Measurements from ENCODE around the gene MUC5AC.
"Not testable (repeated sequence)": the region's sequence is repeated elsewhere in the genome, so short reads cannot be mapped to it uniquely, and the experiment has no call there.

MUC5AC gene

DNA sequence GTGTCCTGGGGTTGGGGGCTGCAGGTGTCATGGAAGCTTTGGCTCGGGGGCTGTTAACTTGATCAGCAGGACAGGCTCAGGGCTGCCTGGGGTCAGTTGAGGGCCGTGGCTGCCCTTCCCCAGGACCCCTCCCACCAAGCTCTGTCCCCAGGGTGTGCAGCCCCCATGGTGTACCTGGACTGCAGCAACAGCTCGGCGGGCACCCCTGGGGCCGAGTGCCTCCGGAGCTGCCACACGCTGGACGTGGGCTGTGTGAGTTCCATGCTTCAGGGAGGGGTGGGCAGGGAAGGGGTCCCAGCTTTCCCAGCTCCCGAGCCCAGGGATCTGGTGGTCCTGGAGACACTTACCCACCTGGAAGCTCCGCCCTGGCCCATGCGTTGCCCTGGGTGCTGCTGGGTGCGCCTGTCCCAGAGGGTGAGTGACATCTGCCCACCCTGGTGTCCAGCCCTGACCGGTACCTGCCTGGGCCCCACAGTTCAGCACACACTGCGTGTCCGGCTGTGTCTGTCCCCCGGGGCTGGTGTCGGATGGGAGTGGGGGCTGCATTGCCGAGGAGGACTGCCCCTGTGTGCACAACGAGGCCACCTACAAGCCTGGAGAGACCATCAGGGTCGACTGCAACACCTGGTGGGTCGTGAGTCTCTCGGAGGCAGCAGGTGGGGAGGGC lies 76.4 kb downstream of the MUC5AC start:
- Mint-ChIP-seq H3K27me3 (ENCODE audit: low read depth) (no peaks in the 10 kb centered on the region), H3K36me3 (ENCODE audit: low read depth) (no peaks in the 10 kb centered on the region), H3K4me3 (no peak overlapping the region), H3K4me1 (ENCODE audit: low read depth) (no peaks in the 10 kb centered on the region), H3K27ac (no peak overlapping the region), H3K9me3 (no peaks in the 10 kb centered on the region)

DNA sequence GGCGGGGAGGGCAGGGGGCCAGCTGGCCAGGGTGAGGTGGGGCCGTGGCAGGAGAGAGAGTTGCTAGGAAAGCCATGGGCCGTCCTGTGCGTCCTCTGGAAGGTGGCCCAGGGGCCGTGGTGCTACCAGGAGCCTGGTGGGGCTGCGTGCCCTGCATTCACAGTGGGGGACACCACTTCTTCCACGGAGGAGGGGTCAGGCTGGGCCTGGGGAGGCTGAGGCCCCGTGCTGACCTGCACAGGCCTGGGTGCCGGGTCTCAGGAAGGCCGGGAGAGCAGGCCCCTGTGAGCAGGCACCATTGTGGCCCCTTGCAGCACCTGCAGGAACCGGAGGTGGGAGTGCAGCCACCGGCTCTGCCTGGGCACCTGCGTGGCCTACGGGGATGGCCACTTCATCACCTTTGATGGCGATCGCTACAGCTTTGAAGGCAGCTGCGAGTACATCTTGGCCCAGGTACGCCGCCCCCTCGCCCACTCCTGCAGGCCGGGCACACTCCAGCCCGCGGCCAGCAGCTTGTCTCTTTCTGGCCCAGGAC lies 77.1 kb downstream of the MUC5AC start:
- no peaks in the 10 kb centered on the region for H3K36me3 Mint-ChIP-seq (ENCODE audit: low read depth)
- no peaks in the 10 kb centered on the region for H3K4me1 Mint-ChIP-seq (ENCODE audit: low read depth)
- H3K27ac Mint-ChIP-seq: no peak overlapping the region
- no peaks in the 10 kb centered on the region for H3K27me3 Mint-ChIP-seq (ENCODE audit: low read depth)
- no peak overlapping the region for H3K4me3 Mint-ChIP-seq
- H3K9me3 Mint-ChIP-seq: no peaks in the 10 kb centered on the region

DNA sequence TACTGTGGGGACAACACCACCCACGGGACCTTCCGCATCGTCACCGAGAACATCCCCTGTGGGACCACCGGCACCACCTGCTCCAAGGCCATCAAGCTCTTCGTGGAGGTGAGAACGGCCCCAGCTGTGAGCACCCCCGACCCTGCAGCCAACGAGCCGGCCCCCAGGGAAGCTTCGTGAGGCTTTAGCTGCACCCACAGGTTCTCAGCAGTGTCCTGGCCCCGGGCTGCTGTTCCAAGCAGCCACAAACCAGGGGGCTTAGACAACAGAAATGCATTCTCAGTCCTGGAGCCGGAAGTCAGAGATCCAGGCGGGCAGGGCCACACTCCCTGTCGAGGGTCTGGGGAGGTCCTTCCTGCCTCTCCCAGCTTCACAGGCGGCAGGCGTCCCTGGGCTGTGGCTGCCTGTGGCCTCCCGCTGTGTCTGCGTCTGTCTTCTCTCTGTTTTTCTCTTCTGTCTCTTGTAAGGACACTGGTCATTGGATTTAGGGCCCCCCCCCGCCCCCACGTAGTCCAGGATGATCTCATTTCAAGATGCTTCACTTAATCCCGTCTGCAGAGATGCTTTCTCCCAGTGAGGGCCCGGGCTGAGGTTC lies 77.7 kb downstream of the MUC5AC start:
- H3K36me3 Mint-ChIP-seq (ENCODE audit: low read depth): no peaks in the 10 kb centered on the region
- H3K9me3 Mint-ChIP-seq: no peaks in the 10 kb centered on the region
- H3K4me3 Mint-ChIP-seq: no peak overlapping the region
- H3K27me3 Mint-ChIP-seq (ENCODE audit: low read depth): no peaks in the 10 kb centered on the region
- no peaks in the 10 kb centered on the region for H3K4me1 Mint-ChIP-seq (ENCODE audit: low read depth)
- no peak overlapping the region for H3K27ac Mint-ChIP-seq

DNA sequence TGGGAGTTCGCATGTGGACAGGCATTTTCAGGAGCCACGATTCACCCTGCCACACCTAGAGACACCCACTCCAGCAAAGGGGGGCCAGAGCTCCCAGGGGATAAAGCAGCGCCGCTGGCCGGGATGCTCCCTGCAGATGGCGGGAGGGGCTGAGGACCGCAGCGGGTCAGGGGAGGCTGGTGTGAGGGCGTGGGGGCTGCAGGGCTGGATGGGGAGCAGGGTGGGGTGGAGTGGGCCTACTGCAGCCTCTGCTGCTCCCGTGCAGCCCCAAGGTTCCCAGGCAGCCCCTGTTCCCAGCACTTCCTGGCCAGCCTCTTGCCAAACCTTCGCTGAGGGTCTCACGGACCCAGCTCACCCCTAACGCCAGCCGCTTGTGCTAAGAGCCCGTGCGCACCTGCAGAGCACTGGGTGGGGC lies 78.2 kb downstream of the MUC5AC start:
- H3K4me3 Mint-ChIP-seq: no peak overlapping the region
- H3K9me3 Mint-ChIP-seq: no peaks in the 10 kb centered on the region
- no peak overlapping the region for H3K27ac Mint-ChIP-seq
- H3K27me3 Mint-ChIP-seq (ENCODE audit: low read depth): no peaks in the 10 kb centered on the region
- H3K4me1 Mint-ChIP-seq (ENCODE audit: low read depth): no peaks in the 10 kb centered on the region
- H3K36me3 Mint-ChIP-seq (ENCODE audit: low read depth): no peaks in the 10 kb centered on the region

DNA sequence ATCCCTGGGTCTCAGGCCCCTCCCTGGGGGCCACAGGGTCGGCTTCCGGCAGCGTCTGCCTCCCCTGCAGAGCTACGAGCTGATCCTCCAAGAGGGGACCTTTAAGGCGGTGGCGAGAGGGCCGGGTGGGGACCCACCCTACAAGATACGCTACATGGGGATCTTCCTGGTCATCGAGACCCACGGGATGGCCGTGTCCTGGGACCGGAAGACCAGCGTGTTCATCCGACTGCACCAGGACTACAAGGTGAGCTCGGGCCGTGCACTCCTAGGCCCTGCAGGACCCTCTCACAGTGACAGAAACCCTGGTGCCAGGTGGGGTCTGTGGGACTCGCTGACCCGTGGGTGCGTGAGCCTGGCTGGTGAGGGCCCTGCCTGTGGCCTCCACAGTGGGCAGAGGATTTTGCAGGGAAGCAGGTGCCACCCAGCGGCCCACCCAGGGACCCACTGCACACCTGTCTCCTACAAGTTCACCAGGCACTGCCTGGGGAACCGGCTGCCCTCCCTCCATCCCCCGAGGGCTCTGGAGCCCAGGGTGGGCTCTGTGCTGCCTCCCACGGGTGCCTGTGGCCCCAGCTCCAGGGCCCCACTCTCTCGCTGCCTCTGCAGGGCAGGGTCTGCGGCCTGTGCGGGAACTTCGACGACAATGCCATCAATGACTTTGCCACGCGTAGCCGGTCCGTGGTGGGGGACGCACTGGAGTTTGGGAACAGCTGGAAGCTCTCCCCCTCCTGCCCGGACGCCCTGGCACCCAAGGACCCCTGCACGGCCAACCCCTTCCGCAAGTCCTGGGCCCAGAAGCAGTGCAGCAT lies 78.8 kb downstream of the MUC5AC start:
- H3K4me3 Mint-ChIP-seq: no peak overlapping the region
- H3K9me3 Mint-ChIP-seq: no peaks in the 10 kb centered on the region
- H3K27ac Mint-ChIP-seq: no peak overlapping the region
- no peaks in the 10 kb centered on the region for H3K36me3 Mint-ChIP-seq (ENCODE audit: low read depth)
- H3K4me1 Mint-ChIP-seq (ENCODE audit: low read depth): no peaks in the 10 kb centered on the region
- no peaks in the 10 kb centered on the region for H3K27me3 Mint-ChIP-seq (ENCODE audit: low read depth)

DNA sequence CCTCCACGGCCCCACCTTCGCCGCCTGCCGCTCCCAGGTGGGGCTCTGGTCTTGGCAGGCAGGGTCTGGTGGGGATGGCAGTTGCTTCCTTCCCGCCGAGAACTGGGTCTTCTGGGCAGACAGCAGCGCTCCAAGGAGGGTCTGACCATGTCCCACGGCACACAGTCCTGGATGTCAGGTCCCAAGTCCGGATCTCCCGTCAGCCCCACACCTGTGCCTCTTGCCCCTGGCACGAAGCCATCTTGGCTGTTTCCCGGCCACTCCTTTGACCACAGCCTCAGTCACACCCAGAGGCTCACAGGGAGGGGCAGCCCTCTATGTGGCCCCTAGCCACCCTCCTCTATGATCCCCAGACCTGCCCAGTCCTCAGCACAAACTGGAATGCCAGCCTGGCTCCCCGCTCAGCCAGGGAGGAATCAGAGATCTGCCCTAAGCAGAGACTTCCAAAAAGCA lies 79.4 kb downstream of the MUC5AC start:
- Mint-ChIP-seq H3K9me3 (no peaks in the 10 kb centered on the region), H3K4me1 (ENCODE audit: low read depth) (no peaks in the 10 kb centered on the region), H3K4me3 (no peak overlapping the region), H3K27me3 (ENCODE audit: low read depth) (no peaks in the 10 kb centered on the region), H3K27ac (no peak overlapping the region), H3K36me3 (ENCODE audit: low read depth) (no peaks in the 10 kb centered on the region)

DNA sequence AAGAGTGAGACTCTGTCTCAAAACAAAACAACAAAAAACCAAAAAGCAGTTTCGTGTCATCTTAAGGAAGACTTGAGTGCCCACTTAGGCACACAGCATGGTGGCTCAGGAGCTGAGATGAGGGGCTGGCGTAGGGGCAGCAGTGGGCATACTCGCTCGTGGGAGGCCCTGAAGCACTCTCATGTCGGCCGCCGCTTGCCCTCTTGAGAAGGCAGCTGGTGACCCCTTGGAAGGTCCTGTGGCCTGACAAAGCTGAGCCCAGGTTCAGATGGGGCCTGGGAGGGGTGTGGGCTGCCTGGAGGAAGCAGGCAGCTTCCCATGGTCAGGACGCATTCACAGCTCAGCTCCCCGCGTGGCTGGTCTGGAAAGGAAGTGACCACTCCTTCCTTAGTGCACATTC lies 80.1 kb downstream of the MUC5AC start:
- Mint-ChIP-seq H3K4me3 (no peak overlapping the region), H3K36me3 (ENCODE audit: low read depth) (no peaks in the 10 kb centered on the region), H3K27me3 (ENCODE audit: low read depth) (no peaks in the 10 kb centered on the region), H3K9me3 (peaks cover 6% of the 10 kb centered on the region), H3K4me1 (ENCODE audit: low read depth) (no peaks in the 10 kb centered on the region), H3K27ac (no peak overlapping the region)

DNA sequence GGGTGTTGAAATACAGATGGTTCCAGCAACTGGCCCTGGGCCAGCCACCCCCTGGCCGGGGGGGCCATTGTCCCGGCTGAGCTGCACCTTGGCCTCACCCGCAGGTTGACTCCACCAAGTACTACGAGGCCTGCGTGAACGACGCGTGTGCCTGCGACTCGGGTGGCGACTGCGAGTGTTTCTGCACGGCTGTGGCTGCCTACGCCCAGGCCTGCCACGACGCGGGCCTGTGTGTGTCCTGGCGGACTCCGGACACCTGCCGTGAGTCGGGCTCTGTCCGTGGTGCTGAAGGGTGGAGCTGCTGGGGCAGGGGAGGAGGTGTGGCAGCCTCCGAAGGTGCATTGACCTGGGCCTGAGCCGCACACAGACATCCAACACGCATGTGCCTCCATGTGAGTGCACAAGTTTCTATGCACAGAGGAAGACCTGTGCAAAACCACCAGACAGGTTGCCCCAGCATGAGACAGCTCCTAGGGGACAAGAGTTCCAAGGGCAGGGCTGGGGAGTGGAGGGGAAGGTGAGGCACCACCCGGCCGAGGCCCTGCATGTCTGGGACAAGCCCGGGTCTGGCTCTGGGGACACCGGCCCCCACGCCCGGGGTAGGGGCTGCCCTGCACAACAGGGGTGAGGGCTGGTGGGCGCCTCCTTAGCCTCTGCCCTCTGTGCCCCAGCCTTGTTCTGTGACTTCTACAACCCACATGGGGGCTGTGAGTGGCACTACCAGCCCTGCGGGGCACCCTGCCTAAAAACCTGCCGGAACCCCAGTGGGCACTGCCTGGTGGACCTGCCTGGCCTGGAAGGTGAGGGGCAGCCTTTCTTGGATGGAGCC lies 81.2 kb downstream of the MUC5AC start:
- H3K27ac Mint-ChIP-seq: no peak overlapping the region
- no peak overlapping the region for H3K4me3 Mint-ChIP-seq
- H3K4me1 Mint-ChIP-seq (ENCODE audit: low read depth): no peaks in the 10 kb centered on the region
- no peaks in the 10 kb centered on the region for H3K27me3 Mint-ChIP-seq (ENCODE audit: low read depth)
- no peaks in the 10 kb centered on the region for H3K36me3 Mint-ChIP-seq (ENCODE audit: low read depth)
- peaks cover 6% of the 10 kb centered on the region for H3K9me3 Mint-ChIP-seq

DNA sequence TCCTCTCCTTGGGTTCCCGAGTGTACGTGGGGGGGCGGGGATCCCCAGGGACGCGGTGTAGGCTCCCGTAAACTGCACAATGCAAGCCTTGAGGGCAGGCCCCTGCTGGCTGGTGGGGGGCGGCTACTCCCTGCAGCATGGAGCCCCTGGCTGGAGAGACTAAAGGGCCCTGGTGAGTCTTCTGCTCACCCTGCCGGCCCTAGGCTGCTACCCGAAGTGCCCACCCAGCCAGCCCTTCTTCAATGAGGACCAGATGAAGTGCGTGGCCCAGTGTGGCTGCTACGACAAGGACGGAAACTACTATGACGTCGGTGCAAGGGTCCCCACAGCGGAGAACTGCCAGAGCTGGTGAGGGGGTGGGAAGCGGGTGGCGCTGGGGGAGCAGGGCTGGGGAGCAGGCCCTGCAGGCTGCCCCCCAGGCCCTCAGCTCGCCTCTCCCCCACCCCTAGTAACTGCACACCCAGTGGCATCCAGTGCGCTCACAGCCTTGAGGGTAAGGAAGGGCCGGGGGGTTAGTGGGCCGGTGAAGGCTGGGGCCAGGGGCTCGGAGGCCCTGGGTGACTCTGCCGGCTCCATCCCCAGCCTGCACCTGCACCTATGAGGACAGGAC lies 81.9 kb downstream of the MUC5AC start:
- no peaks in the 10 kb centered on the region for H3K4me1 Mint-ChIP-seq (ENCODE audit: low read depth)
- no peaks in the 10 kb centered on the region for H3K27me3 Mint-ChIP-seq (ENCODE audit: low read depth)
- no peak overlapping the region for H3K4me3 Mint-ChIP-seq
- peaks cover 6% of the 10 kb centered on the region for H3K9me3 Mint-ChIP-seq
- no peaks in the 10 kb centered on the region for H3K36me3 Mint-ChIP-seq (ENCODE audit: low read depth)
- H3K27ac Mint-ChIP-seq: no peak overlapping the region

DNA sequence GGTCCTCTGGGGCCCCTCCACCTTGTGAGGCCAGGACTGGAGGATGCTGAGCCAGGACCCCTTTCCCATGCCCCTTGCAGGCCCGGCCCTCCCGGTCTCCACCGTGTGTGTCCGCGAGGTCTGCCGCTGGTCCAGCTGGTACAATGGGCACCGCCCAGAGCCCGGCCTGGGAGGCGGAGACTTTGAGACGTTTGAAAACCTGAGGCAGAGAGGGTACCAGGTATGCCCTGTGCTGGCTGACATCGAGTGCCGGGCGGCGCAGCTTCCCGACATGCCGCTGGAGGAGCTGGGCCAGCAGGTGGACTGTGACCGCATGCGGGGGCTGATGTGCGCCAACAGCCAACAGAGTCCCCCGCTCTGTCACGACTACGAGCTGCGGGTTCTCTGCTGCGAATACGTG lies 83.0 kb downstream of the MUC5AC start:
- no peaks in the 10 kb centered on the region for H3K27me3 Mint-ChIP-seq (ENCODE audit: low read depth)
- H3K27ac Mint-ChIP-seq: no peak overlapping the region
- no peaks in the 10 kb centered on the region for H3K36me3 Mint-ChIP-seq (ENCODE audit: low read depth)
- no peaks in the 10 kb centered on the region for H3K4me1 Mint-ChIP-seq (ENCODE audit: low read depth)
- H3K9me3 Mint-ChIP-seq: peaks cover 6% of the 10 kb centered on the region
- H3K4me3 Mint-ChIP-seq: no peak overlapping the region

DNA sequence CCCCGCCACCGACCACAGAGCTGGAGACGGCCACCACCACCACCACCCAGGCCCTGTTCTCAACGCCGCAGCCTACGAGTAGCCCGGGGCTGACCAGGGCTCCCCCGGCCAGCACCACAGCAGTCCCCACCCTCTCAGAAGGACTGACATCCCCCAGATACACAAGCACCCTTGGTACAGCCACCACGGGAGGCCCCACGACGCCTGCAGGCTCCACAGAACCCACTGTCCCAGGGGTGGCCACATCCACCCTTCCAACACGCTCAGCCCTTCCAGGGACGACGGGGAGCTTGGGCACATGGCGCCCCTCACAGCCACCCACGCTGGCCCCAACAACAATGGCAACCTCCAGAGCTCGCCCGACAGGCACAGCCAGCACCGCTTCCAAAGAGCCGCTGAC lies 84.0 kb downstream of the MUC5AC start:
- Mint-ChIP-seq H3K36me3 (ENCODE audit: low read depth) (no peaks in the 10 kb centered on the region), H3K27me3 (ENCODE audit: low read depth) (no peaks in the 10 kb centered on the region), H3K9me3 (peaks cover 9% of the 10 kb centered on the region), H3K27ac (no peak overlapping the region), H3K4me3 (no peak overlapping the region), H3K4me1 (ENCODE audit: low read depth) (no peaks in the 10 kb centered on the region)

DNA sequence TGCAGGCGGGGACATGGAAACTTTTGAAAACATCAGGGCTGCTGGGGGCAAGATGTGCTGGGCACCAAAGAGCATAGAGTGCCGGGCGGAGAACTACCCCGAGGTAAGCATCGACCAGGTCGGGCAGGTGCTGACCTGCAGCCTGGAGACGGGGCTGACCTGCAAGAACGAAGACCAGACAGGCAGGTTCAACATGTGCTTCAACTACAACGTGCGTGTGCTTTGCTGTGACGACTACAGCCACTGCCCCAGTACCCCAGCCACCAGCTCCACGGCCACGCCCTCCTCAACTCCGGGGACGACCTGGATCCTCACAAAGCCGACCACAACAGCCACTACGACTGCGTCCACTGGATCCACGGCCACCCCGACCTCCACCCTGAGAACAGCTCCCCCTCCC lies 84.5 kb downstream of the MUC5AC start:
- Mint-ChIP-seq H3K9me3 (peaks cover 9% of the 10 kb centered on the region), H3K27ac (no peak overlapping the region), H3K27me3 (ENCODE audit: low read depth) (no peaks in the 10 kb centered on the region), H3K4me3 (no peak overlapping the region), H3K36me3 (ENCODE audit: low read depth) (no peaks in the 10 kb centered on the region), H3K4me1 (ENCODE audit: low read depth) (no peaks in the 10 kb centered on the region)

DNA sequence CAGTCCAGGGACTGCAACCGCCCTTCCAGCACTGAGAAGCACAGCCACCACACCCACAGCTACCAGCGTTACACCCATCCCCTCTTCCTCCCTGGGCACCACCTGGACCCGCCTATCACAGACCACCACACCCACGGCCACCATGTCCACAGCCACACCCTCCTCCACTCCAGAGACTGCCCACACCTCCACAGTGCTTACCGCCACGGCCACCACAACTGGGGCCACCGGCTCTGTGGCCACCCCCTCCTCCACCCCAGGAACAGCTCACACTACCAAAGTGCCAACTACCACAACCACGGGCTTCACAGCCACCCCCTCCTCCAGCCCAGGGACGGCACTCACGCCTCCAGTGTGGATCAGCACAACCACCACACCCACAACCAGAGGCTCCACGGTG lies 85.0 kb downstream of the MUC5AC start:
- not testable (repeated sequence) for H3K36me3 Mint-ChIP-seq (ENCODE audit: low read depth); H3K4me3 Mint-ChIP-seq; H3K27me3 Mint-ChIP-seq (ENCODE audit: low read depth); H3K4me1 Mint-ChIP-seq (ENCODE audit: low read depth); H3K27ac Mint-ChIP-seq; H3K9me3 Mint-ChIP-seq

DNA sequence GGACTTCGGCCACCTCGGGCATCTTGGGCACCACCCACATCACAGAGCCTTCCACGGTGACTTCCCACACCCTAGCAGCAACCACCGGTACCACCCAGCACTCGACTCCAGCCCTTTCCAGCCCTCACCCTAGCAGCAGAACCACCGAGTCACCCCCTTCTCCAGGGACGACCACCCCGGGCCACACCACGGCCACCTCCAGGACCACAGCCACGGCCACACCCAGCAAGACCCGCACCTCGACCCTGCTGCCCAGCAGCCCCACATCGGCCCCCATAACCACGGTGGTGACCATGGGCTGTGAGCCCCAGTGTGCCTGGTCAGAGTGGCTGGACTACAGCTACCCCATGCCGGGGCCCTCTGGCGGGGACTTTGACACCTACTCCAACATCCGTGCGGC lies 85.8 kb downstream of the MUC5AC start:
- not testable (repeated sequence) for H3K4me3 Mint-ChIP-seq; H3K27ac Mint-ChIP-seq; H3K36me3 Mint-ChIP-seq (ENCODE audit: low read depth)

More for the DNA sequence above, 85.8 kb downstream of the MUC5AC start:
- not testable (repeated sequence) for H3K27me3 Mint-ChIP-seq (ENCODE audit: low read depth); H3K9me3 Mint-ChIP-seq; H3K4me1 Mint-ChIP-seq (ENCODE audit: low read depth)
